HepG2 (cell line): Measurements from ENCODE around the gene CACNG1. TPM values are rescaled to one million over a fixed set of nuclear protein-coding genes. Genes with fewer than 3 reads are reported as not detected.

ENCODE experiments used
- ATAC-seq: fragments of 200-7000 bp; cut with Tn5 transposase; 3 replicates; pipeline ENCODE4 v1.9.1; 2020; ENCODE audit warnings: mild to moderate bottlenecking, moderate library complexity
- BruUV-seq: library from RNA; stranded (reverse); fragments of 400-500 nt; replicated peaks from 2 replicates; lab custom pipeline; 2021; lab: Mats Ljungman, UMichigan
- CTCF ChIA-PET: fragments of 300-600 bp; formaldehyde crosslinking; extraction: SDS; loops from one replicate; lab custom pipeline; 2021; ENCODE audit warnings: low total read pairs, inconsistent platforms, low intra/inter-chr PET ratio; lab: Yijun Ruan, JAX
- POLR2A ChIA-PET: fragments of 350-600 bp; sonication (Branson Sonifier 250); formaldehyde crosslinking; loops from one replicate; lab custom pipeline; 2020; ENCODE audit warnings: antibody characterized with exemption, inconsistent platforms; lab: Yijun Ruan, JAX
- DNase-seq: peaks from one replicate; pipeline ENCODE4 v3.0.0-alpha.2; 2015; ENCODE audit warnings: low spot score
- FAIRE-seq: peaks from 3 replicates; lab custom pipeline; 2011; peaks lifted over from hg19 to GRCh38; lab: Jason Lieb, UNC
- H2AFZ ChIP-seq: one replicate; pipeline ENCODE4 v1.6.1; 2011; ENCODE audit warnings: low read length, inconsistent platforms
- H3K27ac ChIP-seq: fragments of 300-600 bp; 3 replicates; pipeline ENCODE4 v1.8.0; 2011; ENCODE audit warnings: mixed run types, mild to moderate bottlenecking, mixed read lengths, low read length, inconsistent platforms; ENCODE audit not compliant: insufficient read depth; ENCODE audit errors: extremely low read length
- H3K27me3 ChIP-seq, 2 experiments: fragments of 200-600 bp in 1 of 2; 2 replicates in 1 of 2; 3 replicates in 1 of 2; pipeline versions ENCODE4 v1.6.0 to v1.8.0; 2011; ENCODE audit warnings: low read length in 2 of 2, mild to moderate bottlenecking in 2 of 2, moderate library complexity in 2 of 2, inconsistent platforms in 1 of 2; ENCODE audit not compliant: insufficient read depth in 2 of 2, control insufficient read depth in 1 of 2
- H3K36me3 ChIP-seq, 2 experiments: fragments of 200-600 bp in 1 of 2; replicated peaks in 1 of 2; 2 replicates in 1 of 2; 3 replicates in 1 of 2; pipeline versions ENCODE4 v1.5.1 to v1.8.0; 2011; ENCODE audit warnings: low read length in 2 of 2, inconsistent platforms in 1 of 2; ENCODE audit not compliant: insufficient read depth in 2 of 2, control insufficient read depth in 1 of 2
- H3K4me1 ChIP-seq: 2 replicates; pipeline ENCODE4 v1.5.1; 2012; ENCODE audit warnings: low read length, inconsistent platforms; ENCODE audit not compliant: insufficient read depth
- H3K4me2 ChIP-seq: 2 replicates; pipeline ENCODE4 v1.6.0; 2011; ENCODE audit warnings: low read depth, low read length, inconsistent platforms
- H3K4me3 ChIP-seq, 3 experiments: fragments of 200-600 bp in 1 of 3; sonication (generic), shearing (Covaris generic) in 1 of 3; replicated peaks in 1 of 3; 2 replicates each; pipeline ENCODE4 v1.5.1; 2011 to 2016; ENCODE audit warnings: low read length in 3 of 3, inconsistent platforms in 2 of 3, low read depth in 2 of 3, mild to moderate bottlenecking in 2 of 3, control low read depth in 1 of 3, mixed read lengths in 1 of 3; ENCODE audit not compliant: insufficient read depth in 1 of 3
- H3K79me2 ChIP-seq: one replicate; pipeline ENCODE4 v1.6.1; 2011; ENCODE audit warnings: low read length, inconsistent platforms; ENCODE audit not compliant: insufficient read depth
- H3K9ac ChIP-seq: 2 replicates; pipeline ENCODE4 v1.6.0; 2011; ENCODE audit warnings: mild to moderate bottlenecking, low read depth, low read length, inconsistent platforms; ENCODE audit not compliant: insufficient read depth
- H3K9me3 ChIP-seq: 2 replicates; pipeline ENCODE4 v1.5.1; 2012; ENCODE audit warnings: mild to moderate bottlenecking, low read length
- H4K20me1 ChIP-seq: 2 replicates; pipeline ENCODE4 v1.6.0; 2011; ENCODE audit warnings: inconsistent platforms, mild to moderate bottlenecking, low read length, moderate library complexity; ENCODE audit not compliant: insufficient read depth
- GTF2F1 ChIP-seq: fragments of 150-350 bp; IDR thresholded peaks from 2 replicates; pipeline ENCODE4 v1.6.1; 2014; ENCODE audit warnings: low read length
- ISL2 ChIP-seq: sonication (generic); formaldehyde crosslinking; IDR thresholded peaks from 2 replicates; pipeline ENCODE4 v1.5.0; 2020; ENCODE audit warnings: missing genetic modification reagents
- POLR2A ChIP-seq, 2 experiments: IDR thresholded peaks; 2 replicates each; pipeline ENCODE4 v1.6.1; 2011; ENCODE audit warnings: low read depth in 2 of 2, low read length in 2 of 2, mild to moderate bottlenecking in 1 of 2, moderate library complexity in 1 of 2; ENCODE audit not compliant: insufficient read depth in 1 of 2
- RBFOX2 ChIP-seq: fragments of 200-400 bp; formaldehyde crosslinking; IDR thresholded peaks from 2 replicates; pipeline ENCODE4 v1.6.1; 2017; ENCODE audit warnings: low read depth, mild to moderate bottlenecking, low read length
- TCF12 ChIP-seq, 2 experiments: fragments of 450-650 bp in 1 of 2; sonication (generic) in 1 of 2; formaldehyde crosslinking in 1 of 2; IDR thresholded peaks; 2 replicates each; pipeline versions ENCODE4 v1.6.1 to v1.8.0; 2017 to 2022; ENCODE audit warnings: antibody characterized with exemption in 1 of 2, mild to moderate bottlenecking in 1 of 2, missing genetic modification reagents in 1 of 2, moderate library complexity in 1 of 2
- ZMYM2 ChIP-seq: sonication (generic); formaldehyde crosslinking; IDR thresholded peaks from 2 replicates; pipeline ENCODE4 v1.8.0; 2022; ENCODE audit warnings: mild to moderate bottlenecking, missing genetic modification reagents
- ZNF264 ChIP-seq: sonication (generic); formaldehyde crosslinking; IDR thresholded peaks from 2 replicates; pipeline ENCODE4 v1.4.0; 2020; ENCODE audit warnings: missing genetic modification reagents
- ZNF564 ChIP-seq: sonication (generic); formaldehyde crosslinking; IDR thresholded peaks from 2 replicates; pipeline ENCODE4 v1.8.1; 2023; ENCODE audit warnings: mild to moderate bottlenecking, missing genetic modification reagents
- WGBS: methylation state at CpG from one replicate; pipeline ENCODE4 v1.1.6; 2017; ENCODE audit warnings: low lambda C conversion rate; 5-methylcytosine and 5-hydroxymethylcytosine counted together
- in situ Hi-C: cut with HindIII; loops from 2 replicates; pipeline ENCODE4 v1.10.0; 2017; ENCODE audit warnings: low pct_unique_long_range_greater_than_20kb; ENCODE audit not compliant: extremely low pct_ligation_motif_present
- intact Hi-C: fragments of 100-400 bp; cut with micrococcal nuclease; formaldehyde crosslinking; loops from one replicate; pipeline ENCODE4 v1.10.0; 2022; ENCODE audit not compliant: unreplicated experiment
- polyA plus RNA-seq, 8 experiments: library from polyadenylated mRNA; depleted of rRNA in 3 of 8; stranded (reverse) in 7 of 8; unstranded in 1 of 8; fragments of >200 nt; fragmentation: Illumina TruSeq in 4 of 8; extraction: Trizol in 4 of 8; gene quantifications; 2 replicates each; pipeline versions ENCODE4 v1.2.1 to v1.2.3, GENCODE V29; 2011 to 2016; ENCODE audit warnings: low read depth in 4 of 8, missing spikeins in 1 of 8, mixed read lengths in 1 of 8; ENCODE audit not compliant: insufficient read depth in 1 of 8
- total RNA-seq, 5 experiments: library from RNA; depleted of rRNA; stranded (reverse); fragments of >200 nt; fragmentation: Illumina TruSeq; extraction: Trizol; gene quantifications; 2 replicates each; pipeline ENCODE4 v1.2.3, GENCODE V29; 2016; ENCODE audit warnings: low read depth in 1 of 5
- TF ChIP-seq, protein P1 (sequence below): sonication (generic); formaldehyde crosslinking; IDR thresholded peaks from 2 replicates; pipeline ENCODE4 v1.5.0; 2020; ENCODE audit warnings: mild to moderate bottlenecking, missing genetic modification reagents, moderate library complexity

The CACNG1 gene
- total and polyA plus RNA-seq, 2 of the 13 experiments (the other 11 are each of a cell fraction or from before 2014, with no cell fraction given): not detected

GRCh38 chr17:67017910-67018309 is 26.4 kb upstream of the CACNG1 start:
- peaks cover 10 to 17% of the 10 kb centered on the region in 2 experiments; a peak in 4 of 5 replicates for H3K27me3 ChIP-seq
- in situ Hi-C loops: no loop called here
- H3K9me3 ChIP-seq: no peaks in the 10 kb centered on the region
- ChIA-PET CTCF (no interaction called here), POLR2A (no interaction called here)
- WGBS: 58% methylated on average over 14 of the region's 14 CpGs
- H2AFZ ChIP-seq: no peak overlapping the region
- ATAC-seq (no peak), FAIRE-seq (no peak), DNase-seq (no peak)
- H3K9ac ChIP-seq: no peak overlapping the region
- no peak for TF ChIP-seq ISL2 (CRISPR knock-in tag)
- no peak for TF ChIP-seq TCF12 (IDR thresholded peaks at IDR 0.05)
- TF ChIP-seq TCF12 (CRISPR knock-in tag; IDR thresholded peaks at IDR 0.05): no peak
- TF ChIP-seq POLR2A (IDR thresholded peaks at IDR 0.05; ENCODE audit: insufficient read depth in 1 of 2, low read depth in 2 of 2, low read length in 2 of 2): no peak
- no peak for TF ChIP-seq RBFOX2
- no peak for TF ChIP-seq GTF2F1
- TF ChIP-seq ZNF564 (CRISPR knock-in tag): no peak
- TF ChIP-seq, protein P1, sequence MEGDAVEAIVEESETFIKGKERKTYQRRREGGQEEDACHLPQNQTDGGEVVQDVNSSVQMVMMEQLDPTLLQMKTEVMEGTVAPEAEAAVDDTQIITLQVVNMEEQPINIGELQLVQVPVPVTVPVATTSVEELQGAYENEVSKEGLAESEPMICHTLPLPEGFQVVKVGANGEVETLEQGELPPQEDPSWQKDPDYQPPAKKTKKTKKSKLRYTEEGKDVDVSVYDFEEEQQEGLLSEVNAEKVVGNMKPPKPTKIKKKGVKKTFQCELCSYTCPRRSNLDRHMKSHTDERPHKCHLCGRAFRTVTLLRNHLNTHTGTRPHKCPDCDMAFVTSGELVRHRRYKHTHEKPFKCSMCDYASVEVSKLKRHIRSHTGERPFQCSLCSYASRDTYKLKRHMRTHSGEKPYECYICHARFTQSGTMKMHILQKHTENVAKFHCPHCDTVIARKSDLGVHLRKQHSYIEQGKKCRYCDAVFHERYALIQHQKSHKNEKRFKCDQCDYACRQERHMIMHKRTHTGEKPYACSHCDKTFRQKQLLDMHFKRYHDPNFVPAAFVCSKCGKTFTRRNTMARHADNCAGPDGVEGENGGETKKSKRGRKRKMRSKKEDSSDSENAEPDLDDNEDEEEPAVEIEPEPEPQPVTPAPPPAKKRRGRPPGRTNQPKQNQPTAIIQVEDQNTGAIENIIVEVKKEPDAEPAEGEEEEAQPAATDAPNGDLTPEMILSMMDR (CRISPR knock-in tag): no peak
- TF ChIP-seq ZNF264 (CRISPR knock-in tag): no peak
- TF ChIP-seq ZMYM2 (CRISPR knock-in tag): no peak
- H3K79me2 ChIP-seq: no peaks in the 10 kb centered on the region
- H3K4me1 ChIP-seq: peaks cover 16% of the 10 kb centered on the region
- no peak overlapping the region for H3K4me3 ChIP-seq
- no TSS peak for BruUV-seq
- H3K27ac ChIP-seq: no peak overlapping the region
- intact Hi-C loops: no loop called here
- no peak overlapping the region for H3K4me2 ChIP-seq
- no peaks in the 10 kb centered on the region for H4K20me1 ChIP-seq
- H3K36me3 ChIP-seq: no peaks in the 10 kb centered on the region
